ENCODE measurements around the gene LRRC73.

The LRRC73 gene

GRCh38 chr6:43524483-43524961, 14.4 kb upstream of the LRRC73 start:
- Histone ChIP-seq H3K4me1 (ENCODE audit: control insufficient read depth in 5 of 5, insufficient read depth in 5 of 5, low read length in 5 of 5) (no peaks in the 10 kb centered on the region), H3K4me3 (ENCODE audit: low read depth in 1 of 5, low read length in 5 of 5) (no peak overlapping the region), H3K9me3 (ENCODE audit: control insufficient read depth in 5 of 5, low read length in 5 of 5) (no peaks in the 10 kb centered on the region), H3K27me3 (ENCODE audit: control insufficient read depth in 5 of 5, insufficient read depth in 4 of 5, low read length in 5 of 5) (no peaks in the 10 kb centered on the region), H3K27ac (ENCODE audit: low read depth, low read length) (no peak overlapping the region), H3K9ac (ENCODE audit: low read length in 5 of 5) (no peak overlapping the region), H3K36me3 (ENCODE audit: control insufficient read depth in 5 of 5, insufficient read depth in 5 of 5, low read length in 5 of 5) (peaks cover 16 to 96% (median 90%) of the 10 kb centered on the region in 5 donors)

DNA sequence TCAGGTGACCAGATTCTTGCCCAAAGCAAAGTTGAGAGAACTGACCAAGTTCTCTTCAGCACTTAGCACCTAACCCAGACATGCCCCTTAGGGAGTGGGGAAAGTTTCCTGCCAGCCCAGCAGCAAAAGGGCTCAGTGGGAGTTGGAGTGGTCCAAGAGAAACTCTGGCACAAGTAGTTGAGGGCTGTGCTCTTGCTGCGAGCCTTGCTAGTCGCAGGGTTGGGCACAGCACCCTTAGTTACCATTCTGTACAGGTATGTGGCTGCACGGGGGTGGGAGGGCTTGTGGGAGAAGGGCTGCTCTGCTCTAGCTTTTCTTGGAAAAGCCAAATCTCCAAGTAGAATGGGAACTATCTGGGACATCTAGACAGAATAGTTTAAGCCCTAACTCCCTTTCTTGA, 13.1 kb upstream of the LRRC73 start:
- no peak overlapping the region for H3K4me3 ChIP-seq (ENCODE audit: low read depth in 1 of 5, low read length in 5 of 5)
- no peaks in the 10 kb centered on the region for H3K27me3 ChIP-seq (ENCODE audit: control insufficient read depth in 5 of 5, insufficient read depth in 4 of 5, low read length in 5 of 5)
- H3K9me3 ChIP-seq (ENCODE audit: control insufficient read depth in 5 of 5, low read length in 5 of 5): no peaks in the 10 kb centered on the region
- no peak overlapping the region for H3K27ac ChIP-seq (ENCODE audit: low read depth, low read length)
- peaks cover 17 to 90% (median 85%) of the 10 kb centered on the region in 5 donors for H3K36me3 ChIP-seq (ENCODE audit: control insufficient read depth in 5 of 5, insufficient read depth in 5 of 5, low read length in 5 of 5)
- H3K4me1 ChIP-seq (ENCODE audit: control insufficient read depth in 5 of 5, insufficient read depth in 5 of 5, low read length in 5 of 5): peaks cover 0 to 3% (median 2%) of the 10 kb centered on the region in 5 donors
- no peak overlapping the region for H3K9ac ChIP-seq (ENCODE audit: low read length in 5 of 5)

- Histone ChIP-seq H3K27ac (ENCODE audit: low read depth, low read length) (no peak overlapping the region), H3K4me3 (ENCODE audit: low read depth in 1 of 5, low read length in 5 of 5) (no peak overlapping the region), H3K27me3 (ENCODE audit: control insufficient read depth in 5 of 5, insufficient read depth in 4 of 5, low read length in 5 of 5) (no peaks in the 10 kb centered on the region), H3K4me1 (ENCODE audit: control insufficient read depth in 5 of 5, insufficient read depth in 5 of 5, low read length in 5 of 5) (peaks cover 2 to 8% (median 8%) of the 10 kb centered on the region in 5 donors), H3K9ac (ENCODE audit: low read length in 5 of 5) (no peak overlapping the region), H3K9me3 (ENCODE audit: control insufficient read depth in 5 of 5, low read length in 5 of 5) (no peaks in the 10 kb centered on the region), H3K36me3 (ENCODE audit: control insufficient read depth in 5 of 5, insufficient read depth in 5 of 5, low read length in 5 of 5) (peaks cover 17 to 84% (median 79%) of the 10 kb centered on the region in 5 donors)
These were observed 12.6 kb upstream of the LRRC73 start for GRCh38 chr6:43522547-43523261.

GRCh38 chr6:43521836-43522235, 11.7 kb upstream of the LRRC73 start:
- peaks cover 14 to 75% (median 72%) of the 10 kb centered on the region in 5 donors for H3K36me3 ChIP-seq (ENCODE audit: control insufficient read depth in 5 of 5, insufficient read depth in 5 of 5, low read length in 5 of 5)
- H3K4me1 ChIP-seq (ENCODE audit: control insufficient read depth in 5 of 5, insufficient read depth in 5 of 5, low read length in 5 of 5): peaks cover 5 to 16% (median 15%) of the 10 kb centered on the region in 5 donors
- H3K9me3 ChIP-seq (ENCODE audit: control insufficient read depth in 5 of 5, low read length in 5 of 5): no peaks in the 10 kb centered on the region
- no peaks in the 10 kb centered on the region for H3K27me3 ChIP-seq (ENCODE audit: control insufficient read depth in 5 of 5, insufficient read depth in 4 of 5, low read length in 5 of 5)
- no peak overlapping the region for H3K27ac ChIP-seq (ENCODE audit: low read depth, low read length)
- no peak overlapping the region for H3K9ac ChIP-seq (ENCODE audit: low read length in 5 of 5)
- H3K4me3 ChIP-seq (ENCODE audit: low read depth in 1 of 5, low read length in 5 of 5): no peak overlapping the region

DNA sequence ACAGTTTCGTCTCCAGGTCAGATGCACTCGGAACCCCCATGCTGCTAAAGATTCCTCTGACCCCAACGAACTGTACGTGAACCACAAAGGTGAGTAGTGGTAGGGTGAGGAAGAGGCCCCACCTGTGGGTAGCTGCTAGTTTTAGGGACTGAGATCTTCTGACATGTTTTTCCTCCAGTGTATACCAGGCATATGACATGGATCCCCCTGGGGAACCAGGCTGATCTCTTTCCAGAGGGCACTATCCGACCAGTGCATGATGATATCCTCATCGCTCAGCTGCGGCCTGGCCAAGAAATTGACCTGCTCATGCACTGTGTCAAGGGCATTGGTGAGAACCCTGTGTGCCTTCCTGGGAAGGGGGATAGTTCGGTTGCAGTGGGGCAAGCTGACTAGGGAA, 10.0 kb upstream of the LRRC73 start:
- Histone ChIP-seq H3K36me3 (ENCODE audit: control insufficient read depth in 5 of 5, insufficient read depth in 5 of 5, low read length in 5 of 5) (peaks cover 8 to 62% (median 61%) of the 10 kb centered on the region in 5 donors), H3K4me1 (ENCODE audit: control insufficient read depth in 5 of 5, insufficient read depth in 5 of 5, low read length in 5 of 5) (peaks cover 15 to 30% (median 28%) of the 10 kb centered on the region in 5 donors), H3K4me3 (ENCODE audit: low read depth in 1 of 5, low read length in 5 of 5) (no peak overlapping the region)

DNA sequence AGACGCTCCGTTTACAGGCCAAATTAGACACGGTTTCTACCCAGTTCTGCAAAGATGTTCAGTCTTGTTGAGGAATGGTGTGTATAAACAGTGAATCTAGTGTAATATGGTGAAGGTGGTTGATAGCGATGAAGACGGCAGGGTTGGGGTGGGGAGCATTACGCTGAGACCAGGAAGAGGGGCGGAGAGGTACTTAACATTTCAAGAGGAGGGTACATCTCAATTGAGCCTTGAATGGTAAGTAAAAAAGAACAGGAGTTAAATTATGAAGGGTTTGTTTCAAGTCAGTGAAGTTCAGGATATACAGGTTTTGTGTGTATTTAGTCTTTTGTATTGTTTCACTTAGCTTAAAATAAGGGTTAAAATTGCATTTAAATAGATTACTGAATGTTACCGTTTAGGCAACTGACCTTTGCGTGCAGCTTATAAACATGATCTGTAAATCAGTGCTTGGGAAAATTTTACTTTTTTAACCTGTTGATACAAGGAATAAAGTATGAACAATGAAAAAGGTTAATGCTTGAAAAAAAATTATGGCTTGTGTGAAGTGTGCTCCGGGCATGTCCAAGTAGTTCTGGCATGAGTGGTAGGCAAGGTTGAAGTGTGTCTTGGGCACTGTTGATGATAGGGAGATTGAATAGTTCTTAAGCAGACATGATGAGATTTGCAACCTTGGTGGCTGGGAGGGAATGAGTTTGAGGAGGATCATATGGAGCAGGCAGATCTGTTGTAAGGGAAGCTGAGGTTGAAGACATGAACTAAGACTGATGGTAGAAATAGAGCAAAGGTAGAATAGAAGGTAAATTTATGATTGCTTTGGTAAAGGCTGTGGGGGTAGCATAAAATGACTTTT, 7.6 kb upstream of the LRRC73 start:
- H3K27me3 ChIP-seq (ENCODE audit: control insufficient read depth in 5 of 5, insufficient read depth in 4 of 5, low read length in 5 of 5): no peaks in the 10 kb centered on the region
- peaks cover 14 to 62% (median 55%) of the 10 kb centered on the region in 5 donors for H3K36me3 ChIP-seq (ENCODE audit: control insufficient read depth in 5 of 5, insufficient read depth in 5 of 5, low read length in 5 of 5)
- peak overlapping the region; percentile 94 to 100 (median 99) for H3K4me3 ChIP-seq (ENCODE audit: low read depth in 1 of 5, low read length in 5 of 5)
- H3K9me3 ChIP-seq (ENCODE audit: control insufficient read depth in 5 of 5, low read length in 5 of 5): no peaks in the 10 kb centered on the region
- H3K27ac ChIP-seq (ENCODE audit: low read depth, low read length): peak overlapping the region; percentile 87
- H3K9ac ChIP-seq (ENCODE audit: low read length in 5 of 5): peak overlapping the region; percentile 84 to 98 (median 94)
- H3K4me1 ChIP-seq (ENCODE audit: control insufficient read depth in 5 of 5, insufficient read depth in 5 of 5, low read length in 5 of 5): peaks cover 15 to 43% (median 32%) of the 10 kb centered on the region in 5 donors

More for the DNA sequence above, 10.0 kb upstream of the LRRC73 start:
- Histone ChIP-seq H3K27ac (ENCODE audit: low read depth, low read length) (no peak overlapping the region), H3K9ac (ENCODE audit: low read length in 5 of 5) (peak overlapping the region in 1 of 5 donors; percentile 30), H3K9me3 (ENCODE audit: control insufficient read depth in 5 of 5, low read length in 5 of 5) (no peaks in the 10 kb centered on the region), H3K27me3 (ENCODE audit: control insufficient read depth in 5 of 5, insufficient read depth in 4 of 5, low read length in 5 of 5) (no peaks in the 10 kb centered on the region)

DNA sequence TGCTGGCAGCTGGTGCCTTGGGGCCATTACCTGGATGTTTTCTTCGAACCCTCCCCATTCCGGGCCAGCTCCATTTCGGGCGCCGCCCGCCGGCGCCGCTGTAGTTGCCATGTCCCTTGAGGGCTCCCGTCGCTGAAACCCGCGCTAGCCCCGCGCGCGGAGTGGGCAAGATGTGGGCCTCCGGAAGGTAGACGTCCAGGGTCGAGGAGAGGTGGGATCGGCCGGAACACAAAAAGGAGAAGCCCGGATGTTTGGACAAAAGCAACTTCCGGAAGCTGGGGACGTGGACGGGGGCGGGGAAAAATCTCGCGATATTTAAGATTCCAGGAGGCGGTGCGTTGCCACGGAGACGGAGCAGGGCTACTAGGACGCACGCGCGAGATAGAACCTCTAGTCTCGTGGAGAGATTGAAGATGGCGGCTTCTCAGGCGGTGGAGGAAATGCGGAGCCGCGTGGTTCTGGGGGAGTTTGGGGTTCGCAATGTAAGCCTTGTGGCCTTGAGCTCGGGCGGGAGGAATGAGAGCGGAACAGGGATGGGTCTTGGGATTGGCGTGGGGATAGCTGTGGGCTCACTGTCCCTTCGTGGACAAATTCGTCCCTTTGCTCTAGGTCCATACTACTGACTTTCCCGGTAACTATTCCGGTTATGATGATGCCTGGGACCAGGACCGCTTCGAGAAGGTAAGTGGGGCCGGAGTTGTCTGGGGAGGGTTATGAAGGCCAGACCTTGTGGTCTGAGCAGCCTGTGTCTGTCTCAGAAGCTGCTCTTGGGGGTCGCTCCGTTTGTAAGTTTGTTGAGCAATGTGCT, 6.8 kb upstream of the LRRC73 start, which contains the start of the genes POLR1C and YIPF3:
Gene POLR1C (plus strand): TSS at position 393 of the 808 bp plus-strand sequence. CDS start 21 bp downstream, at position 414.
Gene YIPF3 (minus strand): TSS at position 230 of the 808 bp plus-strand sequence. CDS start 119 bp downstream, at position 111.
- Histone ChIP-seq H3K36me3 (ENCODE audit: control insufficient read depth in 5 of 5, insufficient read depth in 5 of 5, low read length in 5 of 5) (peaks cover 11 to 62% (median 55%) of the 10 kb centered on the region in 5 donors), H3K9ac (ENCODE audit: low read length in 5 of 5) (peak within 1 kb of the TSS; percentile 93 to 98 (median 94)), H3K4me1 (ENCODE audit: control insufficient read depth in 5 of 5, insufficient read depth in 5 of 5, low read length in 5 of 5) (peaks cover 15 to 51% (median 32%) of the 10 kb centered on the region in 5 donors), H3K4me3 (ENCODE audit: low read depth in 1 of 5, low read length in 5 of 5) (peak within 1 kb of the TSS; percentile 94 to 100 (median 99)), H3K27ac (ENCODE audit: low read depth, low read length) (peak within 1 kb of the TSS; percentile 87), H3K9me3 (ENCODE audit: control insufficient read depth in 5 of 5, low read length in 5 of 5) (no peaks in the 10 kb centered on the region), H3K27me3 (ENCODE audit: control insufficient read depth in 5 of 5, insufficient read depth in 4 of 5, low read length in 5 of 5) (no peaks in the 10 kb centered on the region)

DNA sequence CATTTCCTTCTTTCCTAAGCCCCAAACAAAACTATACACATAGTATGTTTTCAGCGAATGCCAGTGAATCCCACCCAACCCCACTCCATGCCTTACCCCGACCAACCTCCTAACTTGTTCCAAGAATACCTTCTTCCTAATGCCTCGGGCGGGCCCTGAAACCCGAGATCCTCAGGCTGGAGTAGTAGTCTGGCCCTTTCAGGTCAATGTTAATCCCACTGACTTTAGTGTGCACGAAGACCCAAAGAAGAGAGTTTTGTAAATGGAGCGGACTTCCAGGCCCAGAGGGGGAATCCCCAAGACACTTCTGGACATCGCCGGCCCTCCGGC, 6.2 kb upstream of the LRRC73 start:
- Histone ChIP-seq H3K9me3 (ENCODE audit: control insufficient read depth in 5 of 5, low read length in 5 of 5) (no peaks in the 10 kb centered on the region), H3K36me3 (ENCODE audit: control insufficient read depth in 5 of 5, insufficient read depth in 5 of 5, low read length in 5 of 5) (peaks cover 11 to 62% (median 55%) of the 10 kb centered on the region in 5 donors), H3K27me3 (ENCODE audit: control insufficient read depth in 5 of 5, insufficient read depth in 4 of 5, low read length in 5 of 5) (no peaks in the 10 kb centered on the region), H3K9ac (ENCODE audit: low read length in 5 of 5) (peak overlapping the region; percentile 69 to 98 (median 93)), H3K4me1 (ENCODE audit: control insufficient read depth in 5 of 5, insufficient read depth in 5 of 5, low read length in 5 of 5) (peaks cover 15 to 56% (median 32%) of the 10 kb centered on the region in 5 donors), H3K27ac (ENCODE audit: low read depth, low read length) (peak overlapping the region; percentile 87), H3K4me3 (ENCODE audit: low read depth in 1 of 5, low read length in 5 of 5) (peak overlapping the region; percentile 94 to 100 (median 99))

DNA sequence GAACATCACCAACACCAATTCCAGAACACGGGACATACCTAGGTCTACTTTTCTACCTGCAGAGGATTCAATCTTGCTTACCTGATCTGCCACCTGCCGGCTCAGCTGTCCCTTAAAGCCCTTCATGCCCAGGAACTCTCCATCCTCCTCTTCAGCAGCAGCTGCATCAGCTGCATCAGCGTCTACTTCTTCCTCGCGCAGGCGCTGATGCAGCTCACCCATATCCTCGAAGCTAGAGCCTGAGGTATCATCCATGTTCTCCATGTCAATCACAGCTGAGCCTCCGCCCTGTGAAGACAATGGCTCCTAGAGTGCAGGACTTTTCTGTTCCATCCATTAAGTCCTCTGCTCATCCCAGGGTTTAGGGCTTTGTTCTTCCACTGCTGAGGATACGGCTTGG, 5.7 kb upstream of the LRRC73 start:
- peak overlapping the region; percentile 69 to 98 (median 93) for H3K9ac ChIP-seq (ENCODE audit: low read length in 5 of 5)
- peak overlapping the region; percentile 87 for H3K27ac ChIP-seq (ENCODE audit: low read depth, low read length)
- no peaks in the 10 kb centered on the region for H3K9me3 ChIP-seq (ENCODE audit: control insufficient read depth in 5 of 5, low read length in 5 of 5)
- no peaks in the 10 kb centered on the region for H3K27me3 ChIP-seq (ENCODE audit: control insufficient read depth in 5 of 5, insufficient read depth in 4 of 5, low read length in 5 of 5)
- H3K4me1 ChIP-seq (ENCODE audit: control insufficient read depth in 5 of 5, insufficient read depth in 5 of 5, low read length in 5 of 5): peaks cover 15 to 59% (median 34%) of the 10 kb centered on the region in 5 donors
- H3K4me3 ChIP-seq (ENCODE audit: low read depth in 1 of 5, low read length in 5 of 5): peak overlapping the region; percentile 94 to 100 (median 99)
- peaks cover 11 to 61% (median 55%) of the 10 kb centered on the region in 5 donors for H3K36me3 ChIP-seq (ENCODE audit: control insufficient read depth in 5 of 5, insufficient read depth in 5 of 5, low read length in 5 of 5)

All from subcutaneous abdominal adipose tissue (tissue), 5 donors.